ENCODE data around the gene RASSF8. TPM values are rescaled to one million over a fixed set of nuclear protein-coding genes. Genes with fewer than 3 reads are reported as not detected.

RASSF8 gene
- polyA plus RNA-seq, 4 donors = 0.22 to 6.0 (median 2.6) TPM

DNA sequence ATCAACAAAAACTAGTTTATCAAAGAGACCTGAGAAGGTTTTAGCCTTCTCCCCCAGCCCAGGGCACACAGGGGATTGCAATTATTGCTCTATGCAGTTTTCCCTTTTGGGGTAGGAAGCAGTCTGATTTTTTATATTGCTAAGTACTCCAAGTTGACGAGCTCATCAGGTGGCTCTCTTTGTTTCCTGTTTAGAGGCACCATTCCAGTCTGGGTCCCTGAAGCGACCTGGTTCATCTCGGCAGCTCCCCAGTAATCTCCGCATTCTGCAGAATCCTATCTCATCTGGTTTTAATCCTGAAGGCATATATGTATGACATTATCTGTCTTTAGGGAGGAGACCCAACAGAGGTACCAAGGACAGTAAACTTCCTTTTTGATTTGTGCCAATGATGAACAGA lies 110.0 kb downstream of the RASSF8 start:
- Histone ChIP-seq H3K27me3 (ENCODE audit: control insufficient read depth in 3 of 3, insufficient read depth in 3 of 3, low read length in 3 of 3) (no peaks in the 10 kb centered on the region), H3K27ac (ENCODE audit: low read depth in 1 of 3, low read length in 2 of 3) (no peak overlapping the region), H3K4me1 (ENCODE audit: control insufficient read depth in 3 of 3, insufficient read depth in 2 of 3, low read depth in 1 of 3, low read length in 2 of 3) (no peaks in the 10 kb centered on the region), H3K4me3 (ENCODE audit: low read depth in 1 of 3, low read length in 3 of 3) (no peak overlapping the region), H3K9me3 (ENCODE audit: control insufficient read depth in 2 of 2, insufficient read depth in 1 of 2, low read depth in 1 of 2, low read length in 1 of 2) (no peaks in the 10 kb centered on the region), H3K36me3 (ENCODE audit: control insufficient read depth in 3 of 3, insufficient read depth in 2 of 3, low read depth in 1 of 3, low read length in 3 of 3) (peaks cover 0 to 9% (median 0%) of the 10 kb centered on the region in 3 donors)
- 81 to 87% (median 85%) methylated on average over 4 of the region's 4 CpGs for WGBS, 3 donors
- FAIRE-seq = no peak
- no peak for DNase-seq

DNA sequence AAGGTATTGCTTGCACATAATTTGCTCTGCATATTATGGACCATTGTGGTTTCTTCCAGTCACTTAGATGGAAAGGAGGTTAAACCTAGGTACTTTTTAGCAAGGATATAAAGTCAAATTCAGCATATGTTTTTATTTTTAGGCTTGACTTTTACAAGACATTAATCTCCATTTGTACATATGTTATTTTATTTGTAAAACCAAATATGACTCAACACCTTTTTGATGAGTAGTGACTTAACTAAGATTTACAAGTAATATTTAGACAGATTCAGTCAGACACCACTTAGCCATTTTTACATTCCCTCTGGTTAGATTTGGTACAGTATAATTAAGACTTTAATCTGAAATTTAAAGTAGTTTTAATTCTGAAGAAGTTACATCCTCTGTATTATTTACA lies 111.3 kb downstream of the RASSF8 start:
- FAIRE-seq (no peak), DNase-seq (no peak)
- H3K27ac ChIP-seq (ENCODE audit: low read depth in 1 of 3, low read length in 2 of 3) = no peak overlapping the region
- peaks cover 0 to 11% (median 0%) of the 10 kb centered on the region in 3 donors for H3K36me3 ChIP-seq (ENCODE audit: control insufficient read depth in 3 of 3, insufficient read depth in 2 of 3, low read depth in 1 of 3, low read length in 3 of 3)
- H3K9me3 ChIP-seq (ENCODE audit: control insufficient read depth in 2 of 2, insufficient read depth in 1 of 2, low read depth in 1 of 2, low read length in 1 of 2) = no peaks in the 10 kb centered on the region
- no peaks in the 10 kb centered on the region for H3K4me1 ChIP-seq (ENCODE audit: control insufficient read depth in 3 of 3, insufficient read depth in 2 of 3, low read depth in 1 of 3, low read length in 2 of 3)
- no peak overlapping the region for H3K4me3 ChIP-seq (ENCODE audit: low read depth in 1 of 3, low read length in 3 of 3)
- no peaks in the 10 kb centered on the region for H3K27me3 ChIP-seq (ENCODE audit: control insufficient read depth in 3 of 3, insufficient read depth in 3 of 3, low read length in 3 of 3)

DNA sequence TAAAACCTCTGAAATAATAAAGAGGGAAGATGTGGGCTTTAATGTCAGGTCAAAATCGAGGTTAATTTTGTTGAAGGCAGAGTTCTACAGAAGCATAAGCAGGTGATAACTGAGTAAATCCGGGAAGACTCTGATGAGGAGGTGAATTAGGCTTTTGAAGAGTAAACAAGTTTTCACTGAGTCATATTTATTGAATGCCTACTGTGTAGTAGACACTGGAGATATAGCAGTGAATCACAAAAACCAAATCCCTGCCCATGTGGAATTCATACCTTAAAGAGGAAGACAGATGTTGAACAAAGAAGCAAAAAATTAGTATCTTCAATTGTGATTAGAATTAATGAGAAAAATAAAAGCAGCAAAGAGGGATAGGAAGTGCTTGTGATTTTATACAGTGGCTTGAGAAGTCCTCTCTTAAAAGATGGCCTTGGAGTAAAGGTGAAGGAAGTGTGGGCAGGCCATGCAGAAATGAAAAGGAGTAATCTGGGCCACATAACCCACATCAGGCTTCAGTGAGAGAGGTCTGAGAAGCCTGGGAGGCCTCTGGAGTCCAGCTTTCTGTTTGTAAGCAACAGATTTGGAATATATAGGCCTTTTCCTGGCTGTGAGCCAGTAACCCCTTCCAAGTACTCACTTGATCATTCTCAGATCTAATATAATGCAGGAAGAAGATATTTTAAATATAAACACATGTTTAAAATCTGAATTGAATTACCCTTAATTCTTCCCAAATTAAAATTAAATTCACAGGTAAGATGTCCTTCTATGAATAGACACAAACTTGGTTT lies 119.6 kb downstream of the RASSF8 start:
- Histone ChIP-seq H3K36me3 (ENCODE audit: control insufficient read depth in 3 of 3, insufficient read depth in 2 of 3, low read depth in 1 of 3, low read length in 3 of 3) (peaks cover 0 to 4% (median 0%) of the 10 kb centered on the region in 3 donors), H3K27me3 (ENCODE audit: control insufficient read depth in 3 of 3, insufficient read depth in 3 of 3, low read length in 3 of 3) (peaks cover 0 to 3% (median 0%) of the 10 kb centered on the region in 3 donors), H3K4me3 (ENCODE audit: low read depth in 1 of 3, low read length in 3 of 3) (no peak overlapping the region), H3K4me1 (ENCODE audit: control insufficient read depth in 3 of 3, insufficient read depth in 2 of 3, low read depth in 1 of 3, low read length in 2 of 3) (no peaks in the 10 kb centered on the region), H3K27ac (ENCODE audit: low read depth in 1 of 3, low read length in 2 of 3) (no peak overlapping the region), H3K9me3 (ENCODE audit: control insufficient read depth in 2 of 2, insufficient read depth in 1 of 2, low read depth in 1 of 2, low read length in 1 of 2) (peaks cover 0 to 9% of the 10 kb centered on the region in 2 donors)
- FAIRE-seq (no peak), DNase-seq (no peak)
- WGBS, 3 donors = 79 to 89% (median 80%) methylated on average over 2 of the region's 2 CpGs

DNA sequence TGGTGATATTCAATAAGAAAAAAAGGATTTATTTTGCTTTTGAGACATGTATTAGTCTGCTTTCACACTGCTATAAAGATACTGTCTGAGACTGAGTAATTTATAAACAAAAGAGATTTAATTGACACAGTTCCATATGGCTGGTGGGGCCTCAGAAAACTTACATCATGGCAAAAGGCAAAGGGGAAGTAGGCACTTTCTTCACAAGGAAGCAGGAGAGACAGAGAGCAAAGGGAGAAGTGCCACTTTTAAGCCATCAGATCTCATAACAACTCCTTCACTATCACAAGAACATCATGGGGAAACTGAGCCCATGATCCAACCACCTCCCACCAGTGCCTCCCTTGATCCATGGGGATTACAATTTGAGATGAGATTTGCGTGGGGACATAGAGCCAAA lies 122.4 kb downstream of the RASSF8 start:
- FAIRE-seq = no peak
- WGBS, 3 donors = 77 to 93% (median 86%) methylated on average over 1 of the region's 1 CpG

GRCh38 chr12:26086936-26087335 lies 128.5 kb downstream of the RASSF8 start:
- H3K9me3 ChIP-seq (ENCODE audit: control insufficient read depth in 2 of 2, insufficient read depth in 1 of 2, low read depth in 1 of 2, low read length in 1 of 2) = peaks cover 0 to 5% of the 10 kb centered on the region in 2 donors
- 79 to 86% (median 85%) methylated on average over 1 of the region's 1 CpG for WGBS, 3 donors
- no peaks in the 10 kb centered on the region for H3K4me1 ChIP-seq (ENCODE audit: control insufficient read depth in 3 of 3, insufficient read depth in 2 of 3, low read depth in 1 of 3, low read length in 2 of 3)
- no peak for DNase-seq
- no peak for FAIRE-seq
- H3K36me3 ChIP-seq (ENCODE audit: control insufficient read depth in 3 of 3, insufficient read depth in 2 of 3, low read depth in 1 of 3, low read length in 3 of 3) = no peaks in the 10 kb centered on the region
- no peak overlapping the region for H3K27ac ChIP-seq (ENCODE audit: low read depth in 1 of 3, low read length in 2 of 3)
- no peak overlapping the region for H3K4me3 ChIP-seq (ENCODE audit: low read depth in 1 of 3, low read length in 3 of 3)
- H3K27me3 ChIP-seq (ENCODE audit: control insufficient read depth in 3 of 3, insufficient read depth in 3 of 3, low read length in 3 of 3) = peaks cover 0 to under 1% (median 0%) of the 10 kb centered on the region in 3 donors

More for the DNA sequence above, 122.4 kb downstream of the RASSF8 start:
- peaks cover 0 to 3% (median 0%) of the 10 kb centered on the region in 3 donors for H3K36me3 ChIP-seq (ENCODE audit: control insufficient read depth in 3 of 3, insufficient read depth in 2 of 3, low read depth in 1 of 3, low read length in 3 of 3)
- H3K4me3 ChIP-seq (ENCODE audit: low read depth in 1 of 3, low read length in 3 of 3) = no peak overlapping the region
- no peaks in the 10 kb centered on the region for H3K4me1 ChIP-seq (ENCODE audit: control insufficient read depth in 3 of 3, insufficient read depth in 2 of 3, low read depth in 1 of 3, low read length in 2 of 3)
- H3K9me3 ChIP-seq (ENCODE audit: control insufficient read depth in 2 of 2, insufficient read depth in 1 of 2, low read depth in 1 of 2, low read length in 1 of 2) = peaks cover 0 to 12% of the 10 kb centered on the region in 2 donors
- H3K27ac ChIP-seq (ENCODE audit: low read depth in 1 of 3, low read length in 2 of 3) = no peak overlapping the region
- H3K27me3 ChIP-seq (ENCODE audit: control insufficient read depth in 3 of 3, insufficient read depth in 3 of 3, low read length in 3 of 3) = peaks cover 0 to 3% (median 0%) of the 10 kb centered on the region in 3 donors
- no peak for DNase-seq

- no peaks in the 10 kb centered on the region for H3K27me3 ChIP-seq (ENCODE audit: control insufficient read depth in 3 of 3, insufficient read depth in 3 of 3, low read length in 3 of 3)
- WGBS, 3 donors = 27 to 41% (median 36%) methylated on average over 2 of the region's 2 CpGs
- no peak overlapping the region for H3K27ac ChIP-seq (ENCODE audit: low read depth in 1 of 3, low read length in 2 of 3)
- H3K36me3 ChIP-seq (ENCODE audit: control insufficient read depth in 3 of 3, insufficient read depth in 2 of 3, low read depth in 1 of 3, low read length in 3 of 3) = no peaks in the 10 kb centered on the region
- DNase-seq (peak in 1 of 2 donors; percentile 64), FAIRE-seq (no peak)
- no peak overlapping the region for H3K4me3 ChIP-seq (ENCODE audit: low read depth in 1 of 3, low read length in 3 of 3)
- H3K4me1 ChIP-seq (ENCODE audit: control insufficient read depth in 3 of 3, insufficient read depth in 2 of 3, low read depth in 1 of 3, low read length in 2 of 3) = no peaks in the 10 kb centered on the region
- H3K9me3 ChIP-seq (ENCODE audit: control insufficient read depth in 2 of 2, insufficient read depth in 1 of 2, low read depth in 1 of 2, low read length in 1 of 2) = peaks cover 0 to 3% of the 10 kb centered on the region in 2 donors
These were observed 130.5 kb downstream of the RASSF8 start for GRCh38 chr12:26088998-26089397.

DNA sequence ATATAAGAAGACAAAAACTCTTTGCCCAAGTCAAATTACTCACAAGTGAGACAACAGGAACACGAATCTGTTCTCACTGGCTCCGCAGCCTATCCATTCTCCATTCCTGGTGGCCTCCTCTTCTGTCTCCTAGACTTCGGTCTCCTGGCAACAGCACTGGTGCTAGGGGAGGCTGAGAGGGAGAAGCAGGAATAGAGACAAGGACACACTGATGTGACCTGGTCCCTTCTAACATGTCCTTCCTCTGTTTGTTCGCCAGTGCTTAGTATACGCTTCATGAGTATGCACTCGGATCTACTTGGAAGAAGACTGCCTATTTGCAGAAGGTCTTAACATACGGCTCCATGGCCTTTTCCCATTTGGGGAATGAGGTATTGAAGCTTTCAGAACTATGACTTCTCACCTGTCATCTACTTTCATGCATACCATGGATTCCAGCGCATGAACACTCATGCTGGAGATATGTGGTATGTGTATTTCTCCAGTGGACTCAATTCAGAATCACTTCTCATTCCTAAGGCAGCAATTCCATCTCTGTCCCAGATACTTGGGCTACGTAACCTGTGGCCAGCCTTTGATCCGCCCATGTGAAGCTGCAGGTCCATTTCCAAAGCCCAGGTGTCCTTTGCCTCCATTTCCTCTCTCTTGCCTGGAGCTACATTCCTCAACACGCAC lies 132.5 kb downstream of the RASSF8 start:
- Histone ChIP-seq H3K4me3 (ENCODE audit: low read depth in 1 of 3, low read length in 3 of 3) (no peak overlapping the region), H3K36me3 (ENCODE audit: control insufficient read depth in 3 of 3, insufficient read depth in 2 of 3, low read depth in 1 of 3, low read length in 3 of 3) (no peaks in the 10 kb centered on the region), H3K9me3 (ENCODE audit: control insufficient read depth in 2 of 2, insufficient read depth in 1 of 2, low read depth in 1 of 2, low read length in 1 of 2) (no peaks in the 10 kb centered on the region), H3K27ac (ENCODE audit: low read depth in 1 of 3, low read length in 2 of 3) (no peak overlapping the region), H3K4me1 (ENCODE audit: control insufficient read depth in 3 of 3, insufficient read depth in 2 of 3, low read depth in 1 of 3, low read length in 2 of 3) (peaks cover 0 to 10% (median 0%) of the 10 kb centered on the region in 3 donors), H3K27me3 (ENCODE audit: control insufficient read depth in 3 of 3, insufficient read depth in 3 of 3, low read length in 3 of 3) (no peaks in the 10 kb centered on the region)
- no peak for FAIRE-seq
- WGBS, 3 donors = 86 to 92% (median 87%) methylated on average over 11 of the region's 11 CpGs
- DNase-seq = no peak

DNA sequence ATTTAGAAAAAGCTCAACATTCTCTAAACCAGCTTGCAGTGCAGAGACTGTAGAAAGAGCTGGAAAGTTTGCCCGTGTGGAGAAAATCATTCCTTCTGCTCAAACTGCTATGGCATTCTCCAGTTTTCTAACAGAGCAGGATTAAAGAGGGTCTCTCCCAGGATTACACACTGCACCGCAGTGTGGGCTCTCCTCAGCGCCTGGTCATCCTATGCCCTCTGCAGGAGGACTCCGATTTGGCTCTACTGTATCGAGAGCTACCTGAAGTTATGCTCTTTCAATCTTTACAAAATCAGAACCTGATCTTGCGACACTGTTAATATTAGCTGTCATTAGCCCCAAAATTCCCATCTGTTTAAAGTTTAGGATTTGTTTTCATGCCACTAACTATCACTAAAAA lies 133.3 kb downstream of the RASSF8 start:
- H3K36me3 ChIP-seq (ENCODE audit: control insufficient read depth in 3 of 3, insufficient read depth in 2 of 3, low read depth in 1 of 3, low read length in 3 of 3) = no peaks in the 10 kb centered on the region
- no peaks in the 10 kb centered on the region for H3K9me3 ChIP-seq (ENCODE audit: control insufficient read depth in 2 of 2, insufficient read depth in 1 of 2, low read depth in 1 of 2, low read length in 1 of 2)
- H3K4me3 ChIP-seq (ENCODE audit: low read depth in 1 of 3, low read length in 3 of 3) = no peak overlapping the region
- WGBS, 3 donors = 91 to 97% (median 94%) methylated on average over 6 of the region's 6 CpGs
- FAIRE-seq (no peak), DNase-seq (no peak)
- H3K27ac ChIP-seq (ENCODE audit: low read depth in 1 of 3, low read length in 2 of 3) = no peak overlapping the region
- H3K27me3 ChIP-seq (ENCODE audit: control insufficient read depth in 3 of 3, insufficient read depth in 3 of 3, low read length in 3 of 3) = no peaks in the 10 kb centered on the region
- peaks cover 0 to 16% (median 0%) of the 10 kb centered on the region in 3 donors for H3K4me1 ChIP-seq (ENCODE audit: control insufficient read depth in 3 of 3, insufficient read depth in 2 of 3, low read depth in 1 of 3, low read length in 2 of 3)
